Endothelial cell of umbilical vein (primary cell): ENCODE data around the gene CDC20. TPM values are rescaled to one million over a fixed set of nuclear protein-coding genes. Genes with fewer than 3 reads are reported as not detected.

Experiments
- BruUV-seq: library from RNA; stranded (reverse); fragments of 400-500 nt; replicated peaks from 2 replicates; lab custom pipeline; 2021; lab: Mats Ljungman, UMichigan
- CTCF ChIA-PET: fragments of 300-600, 350-600 bp; sonication (Branson Sonifier 250); formaldehyde crosslinking; loops from one replicate; lab custom pipeline; 2021; ENCODE audit warnings: antibody characterized with exemption, inconsistent platforms; lab: Charles Lee
- POLR2A ChIA-PET: fragments of 300-600, 350-600 bp; sonication (Branson Sonifier 250); formaldehyde crosslinking; loops from one replicate; lab custom pipeline; 2021; ENCODE audit warnings: antibody characterized with exemption, inconsistent platforms; lab: Charles Lee
- DNase-seq: peaks from one replicate; pipeline ENCODE4 v3.0.0-alpha.2; 2011; ENCODE audit warnings: low read depth, low spot score
- FAIRE-seq: peaks from 2 replicates; lab custom pipeline; 2011; peaks lifted over from hg19 to GRCh38; lab: Jason Lieb, UNC
- H2AFZ ChIP-seq: 2 replicates; pipeline ENCODE4 v1.6.0; 2012; ENCODE audit warnings: low read depth, low read length, control low read depth, inconsistent platforms
- H3K27ac ChIP-seq: 2 replicates; pipeline ENCODE4 v1.5.1; 2011; ENCODE audit warnings: low read depth, mild to moderate bottlenecking, control low read depth, low read length, moderate library complexity; ENCODE audit not compliant: insufficient read depth
- H3K27me3 ChIP-seq, 2 experiments: 2 replicates each; pipeline versions ENCODE4 v1.6.0 to v1.6.1; 2011; ENCODE audit warnings: low read length in 2 of 2, mixed read lengths in 1 of 2; ENCODE audit not compliant: control insufficient read depth in 2 of 2, insufficient read depth in 2 of 2
- H3K36me3 ChIP-seq, 2 experiments: 2 replicates in 1 of 2; 3 replicates in 1 of 2; pipeline ENCODE4 v1.5.1; 2011; ENCODE audit warnings: low read length in 2 of 2, mild to moderate bottlenecking in 1 of 2, moderate library complexity in 1 of 2; ENCODE audit not compliant: control insufficient read depth in 2 of 2, insufficient read depth in 2 of 2; ENCODE audit errors: extremely low read depth in 1 of 2
- H3K4me1 ChIP-seq: 3 replicates; pipeline ENCODE4 v1.5.1; 2011; ENCODE audit warnings: mild to moderate bottlenecking, low read length; ENCODE audit not compliant: control insufficient read depth, insufficient read depth; ENCODE audit errors: extremely low read depth
- H3K4me2 ChIP-seq: 2 replicates; pipeline ENCODE4 v1.6.1; 2011; ENCODE audit warnings: low read length, control low read depth, mixed read lengths; ENCODE audit not compliant: insufficient read depth
- H3K4me3 ChIP-seq, 3 experiments: fragments of 200-600 bp in 1 of 3; sonication (generic), shearing (Covaris generic) in 1 of 3; replicated peaks in 1 of 3; 2 replicates each; pipeline ENCODE4 v1.5.1; 2011 to 2016; ENCODE audit warnings: control low read depth in 3 of 3, low read length in 3 of 3, mild to moderate bottlenecking in 2 of 3, inconsistent platforms in 1 of 3, low read depth in 1 of 3, moderate library complexity in 1 of 3; ENCODE audit not compliant: insufficient read depth in 1 of 3
- H3K79me2 ChIP-seq: 2 replicates; pipeline ENCODE4 v1.6.0; 2012; ENCODE audit warnings: low read length, inconsistent platforms; ENCODE audit not compliant: control insufficient read depth, insufficient read depth
- H3K9ac ChIP-seq: replicated peaks from 2 replicates; pipeline ENCODE3; 2011; ENCODE audit warnings: low read length, control low read depth; ENCODE audit not compliant: insufficient read depth; ENCODE audit errors: extremely low read depth
- H3K9me1 ChIP-seq: replicated peaks from 3 replicates; pipeline ENCODE4 v1.6.0; 2011; ENCODE audit warnings: mild to moderate bottlenecking, low read length; ENCODE audit not compliant: control insufficient read depth, insufficient read depth; ENCODE audit errors: extremely low read depth
- H3K9me3 ChIP-seq: replicated peaks from 2 replicates; pipeline ENCODE4 v1.5.1; 2012; ENCODE audit warnings: low read length, inconsistent platforms; ENCODE audit not compliant: control insufficient read depth, insufficient read depth
- H4K20me1 ChIP-seq: replicated peaks from 2 replicates; pipeline ENCODE3; 2011; ENCODE audit warnings: mild to moderate bottlenecking, low read length; ENCODE audit not compliant: control insufficient read depth, insufficient read depth; ENCODE audit errors: extremely low read depth
- EZH2 ChIP-seq: IDR thresholded peaks from 2 replicates; pipeline ENCODE4 v1.6.1; 2012; ENCODE audit warnings: borderline replicate concordance, low read depth, mild to moderate bottlenecking, moderate library complexity, low read length, inconsistent platforms; ENCODE audit not compliant: severe bottlenecking
- FOS ChIP-seq: IDR thresholded peaks from 2 replicates; pipeline ENCODE4 v1.6.1; 2011; ENCODE audit warnings: mild to moderate bottlenecking, low read length, moderate library complexity, borderline replicate concordance; ENCODE audit not compliant: insufficient read depth
- GATA2 ChIP-seq: IDR thresholded peaks from 2 replicates; pipeline ENCODE4 v1.7.0; 2011; ENCODE audit warnings: low read depth, mild to moderate bottlenecking, moderate library complexity, mixed read lengths, low read length; ENCODE audit not compliant: insufficient read length, insufficient read depth
- JUN ChIP-seq: IDR thresholded peaks from 2 replicates; pipeline ENCODE4 v1.6.1; 2011; ENCODE audit warnings: borderline replicate concordance, low read depth; ENCODE audit not compliant: insufficient read length, insufficient read depth
- MYC ChIP-seq: IDR thresholded peaks from one replicate; pipeline ENCODE4 v1.6.1; 2011; ENCODE audit warnings: mild to moderate bottlenecking, low read depth, low read length
- POLR2A ChIP-seq: IDR thresholded peaks from 2 replicates; pipeline ENCODE4 v1.6.1; 2012; ENCODE audit warnings: low read depth, mild to moderate bottlenecking, control low read depth, low read length
- POLR2AphosphoS5 ChIP-seq: IDR thresholded peaks from 2 replicates; pipeline ENCODE4 v1.6.1; 2012; ENCODE audit warnings: low read depth, mild to moderate bottlenecking, control low read depth, low read length, moderate library complexity; ENCODE audit not compliant: insufficient read depth
- dilution Hi-C: fragments of 300-500 bp; cut with MboI; formaldehyde crosslinking; loops from one replicate; pipeline ENCODE4 v1.15.0; 2019; ENCODE audit warnings: low sequenced_read_pairs; ENCODE audit not compliant: extremely low pct_ligation_motif_present
- intact Hi-C: fragments of 100-400 bp; cut with micrococcal nuclease; formaldehyde crosslinking; loops from one replicate; pipeline ENCODE4 v1.10.0; 2022
- polyA plus RNA-seq, 4 experiments: library from polyadenylated mRNA; depleted of rRNA in 3 of 4; stranded (reverse) in 3 of 4; unstranded in 1 of 4; fragments of >200 nt; gene quantifications; 2 replicates each; pipeline versions ENCODE4 v1.2.1 to v1.2.3, GENCODE V29; 2011 to 2012; ENCODE audit warnings: missing spikeins in 1 of 4
- total RNA-seq: library from RNA; stranded (reverse); gene quantifications from 2 replicates; pipeline ENCODE4 v1.2.3, GENCODE V29; 2021
- TF ChIP-seq, protein P1 (sequence below): IDR thresholded peaks from 2 replicates; pipeline ENCODE4 v1.6.1; 2011; ENCODE audit not compliant: insufficient read depth, insufficient read length
- TF ChIP-seq, protein P2 (sequence below), 2 donors: IDR thresholded peaks; 1 replicate in 1 of 2; 2 replicates in 1 of 2; pipeline ENCODE4 v1.5.1; 2011; ENCODE audit warnings: low read length in 2 of 2, mild to moderate bottlenecking in 2 of 2, moderate library complexity in 2 of 2, control low read depth in 1 of 2, inconsistent platforms in 1 of 2, low read depth in 1 of 2; ENCODE audit not compliant: insufficient read depth in 1 of 2; ENCODE audit errors: extremely low read depth in 1 of 2

Gene CDC20
- total and polyA plus RNA-seq, 2 donors (not counting 3 experiments of a cell fraction or from before 2014, with no cell fraction given): 129 to 170 TPM

DNA sequence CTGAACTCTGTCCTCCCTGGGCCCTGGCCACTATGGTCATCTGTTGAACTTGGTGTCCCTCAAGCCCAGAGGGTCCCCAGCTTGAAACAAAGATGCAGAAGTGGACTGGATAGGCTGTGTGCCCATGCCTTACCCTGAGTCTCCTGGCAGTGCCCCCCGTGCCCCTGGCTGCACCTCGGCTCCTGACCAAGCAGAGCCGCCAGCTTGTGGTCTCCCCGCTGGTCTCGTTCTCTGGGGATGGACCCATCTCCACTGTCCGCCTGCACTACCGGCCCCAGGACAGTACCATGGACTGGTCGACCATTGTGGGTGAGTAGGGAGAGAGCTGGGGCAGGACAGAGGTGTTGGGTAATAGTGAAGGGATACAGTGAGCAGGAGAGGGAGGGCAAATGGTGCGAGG, 47.3 kb upstream of the CDC20 start:
- TF ChIP-seq GATA2 (no peak), POLR2A (no peak), JUN (no peak), POLR2AphosphoS5 (no peak), MYC (no peak), EZH2 (no peak), FOS (no peak)
- TF ChIP-seq, protein P1, sequence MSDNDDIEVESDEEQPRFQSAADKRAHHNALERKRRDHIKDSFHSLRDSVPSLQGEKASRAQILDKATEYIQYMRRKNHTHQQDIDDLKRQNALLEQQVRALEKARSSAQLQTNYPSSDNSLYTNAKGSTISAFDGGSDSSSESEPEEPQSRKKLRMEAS: no peak
- TF ChIP-seq, protein P2, sequence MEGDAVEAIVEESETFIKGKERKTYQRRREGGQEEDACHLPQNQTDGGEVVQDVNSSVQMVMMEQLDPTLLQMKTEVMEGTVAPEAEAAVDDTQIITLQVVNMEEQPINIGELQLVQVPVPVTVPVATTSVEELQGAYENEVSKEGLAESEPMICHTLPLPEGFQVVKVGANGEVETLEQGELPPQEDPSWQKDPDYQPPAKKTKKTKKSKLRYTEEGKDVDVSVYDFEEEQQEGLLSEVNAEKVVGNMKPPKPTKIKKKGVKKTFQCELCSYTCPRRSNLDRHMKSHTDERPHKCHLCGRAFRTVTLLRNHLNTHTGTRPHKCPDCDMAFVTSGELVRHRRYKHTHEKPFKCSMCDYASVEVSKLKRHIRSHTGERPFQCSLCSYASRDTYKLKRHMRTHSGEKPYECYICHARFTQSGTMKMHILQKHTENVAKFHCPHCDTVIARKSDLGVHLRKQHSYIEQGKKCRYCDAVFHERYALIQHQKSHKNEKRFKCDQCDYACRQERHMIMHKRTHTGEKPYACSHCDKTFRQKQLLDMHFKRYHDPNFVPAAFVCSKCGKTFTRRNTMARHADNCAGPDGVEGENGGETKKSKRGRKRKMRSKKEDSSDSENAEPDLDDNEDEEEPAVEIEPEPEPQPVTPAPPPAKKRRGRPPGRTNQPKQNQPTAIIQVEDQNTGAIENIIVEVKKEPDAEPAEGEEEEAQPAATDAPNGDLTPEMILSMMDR (IDR thresholded peaks at IDR 0.05; ENCODE audit: extremely low read depth in 1 of 2, insufficient read depth in 1 of 2, low read depth in 1 of 2, low read length in 2 of 2): no peak
- H3K9ac ChIP-seq: no peak overlapping the region
- no peaks in the 10 kb centered on the region for H3K4me1 ChIP-seq
- no peak for FAIRE-seq
- no peaks in the 10 kb centered on the region for H3K27me3 ChIP-seq
- dilution Hi-C loops (no loop called here), intact Hi-C loops (no loop called here)
- H4K20me1 ChIP-seq: no peaks in the 10 kb centered on the region
- H3K4me3 ChIP-seq: no peak overlapping the region
- H3K27ac ChIP-seq: no peak overlapping the region
- H3K36me3 ChIP-seq: peaks cover 58 to 91% of the 10 kb centered on the region in 2 experiments
- CTCF ChIA-PET: interaction anchor here (0.9 to 2.8 kb wide), 2 partner anchors 73 to 80 kb away, joined by 3 to 9 read pairs; no protein-coding TSS in a partner anchor
- POLR2A ChIA-PET: no interaction called here
- H3K9me1 ChIP-seq: no peaks in the 10 kb centered on the region
- H3K79me2 ChIP-seq: peaks cover 20% of the 10 kb centered on the region
- no TSS peak for BruUV-seq
- no peaks in the 10 kb centered on the region for H3K9me3 ChIP-seq
- H2AFZ ChIP-seq: no peak overlapping the region
- no peak for DNase-seq
- no peak overlapping the region for H3K4me2 ChIP-seq
